ENCODE measurements around the gene MRPS18A.

GRCh38 chr6:43634702-43635303 lies 52.8 kb downstream of the MRPS18A start:
- TF ChIP-seq ZNF501 (CRISPR knock-in tag; IDR thresholded peaks at IDR 0.05) (no peak), MXD3 (CRISPR knock-in tag; IDR thresholded peaks at IDR 0.05) (no peak), XRCC5 (optimal IDR thresholded peaks at IDR 0.05; ENCODE audit: low read length) (no peak), CTCF (CRISPR knock-in tag; IDR thresholded peaks at IDR 0.05) (no peak), ZBTB2 (CRISPR knock-in tag; IDR thresholded peaks at IDR 0.05; ENCODE audit: low read depth) (no peak), ZNF709 (CRISPR knock-in tag; IDR thresholded peaks at IDR 0.05) (no peak), FOXK2 (IDR thresholded peaks at IDR 0.05) (no peak), POLR2AphosphoS5 (IDR thresholded peaks at IDR 0.05; ENCODE audit: low read depth, low read length) (no peak), POLR2AphosphoS2 (IDR thresholded peaks at IDR 0.05; ENCODE audit: low read depth, low read length) (no peak), BHLHE40 (IDR thresholded peaks at IDR 0.05; ENCODE audit: low read length) (no peak)
- TF ChIP-seq, protein P1, sequence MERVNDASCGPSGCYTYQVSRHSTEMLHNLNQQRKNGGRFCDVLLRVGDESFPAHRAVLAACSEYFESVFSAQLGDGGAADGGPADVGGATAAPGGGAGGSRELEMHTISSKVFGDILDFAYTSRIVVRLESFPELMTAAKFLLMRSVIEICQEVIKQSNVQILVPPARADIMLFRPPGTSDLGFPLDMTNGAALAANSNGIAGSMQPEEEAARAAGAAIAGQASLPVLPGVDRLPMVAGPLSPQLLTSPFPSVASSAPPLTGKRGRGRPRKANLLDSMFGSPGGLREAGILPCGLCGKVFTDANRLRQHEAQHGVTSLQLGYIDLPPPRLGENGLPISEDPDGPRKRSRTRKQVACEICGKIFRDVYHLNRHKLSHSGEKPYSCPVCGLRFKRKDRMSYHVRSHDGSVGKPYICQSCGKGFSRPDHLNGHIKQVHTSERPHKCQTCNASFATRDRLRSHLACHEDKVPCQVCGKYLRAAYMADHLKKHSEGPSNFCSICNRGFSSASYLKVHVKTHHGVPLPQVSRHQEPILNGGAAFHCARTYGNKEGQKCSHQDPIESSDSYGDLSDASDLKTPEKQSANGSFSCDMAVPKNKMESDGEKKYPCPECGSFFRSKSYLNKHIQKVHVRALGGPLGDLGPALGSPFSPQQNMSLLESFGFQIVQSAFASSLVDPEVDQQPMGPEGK (CRISPR knock-in tag; IDR thresholded peaks at IDR 0.05), result no peak

Measured in HepG2 (cell line).